HepG2 (cell line): ENCODE measurements around the gene HARS2.

Source experiments
- EZH2 ChIP-seq: conservative IDR thresholded peaks from 2 replicates; pipeline ENCODE4 v1.6.1; 2012; ENCODE audit warnings: mild to moderate bottlenecking, low read depth, low read length, moderate library complexity
- POLR2AphosphoS5 ChIP-seq: IDR thresholded peaks from 2 replicates; pipeline ENCODE4 v1.6.1; 2012; ENCODE audit warnings: low read depth, low read length
- ZNF207 ChIP-seq: fragments of 450-650 bp; IDR thresholded peaks from 2 replicates; pipeline ENCODE4 v1.6.1; 2016; ENCODE audit warnings: antibody characterized with exemption, borderline replicate concordance
- ZNF530 ChIP-seq: sonication (generic); formaldehyde crosslinking; IDR thresholded peaks from 2 replicates; pipeline ENCODE4 v1.5.0; 2020; ENCODE audit warnings: low read depth, mild to moderate bottlenecking, missing genetic modification reagents
- ZNF558 ChIP-seq: sonication (generic); formaldehyde crosslinking; IDR thresholded peaks from 2 replicates; pipeline ENCODE4 v1.9.0; 2022; ENCODE audit warnings: mild to moderate bottlenecking, missing genetic modification reagents, borderline replicate concordance
- TF ChIP-seq, protein P1 (sequence below): sonication (generic); formaldehyde crosslinking; IDR thresholded peaks from 2 replicates; pipeline ENCODE4 v1.5.0; 2020; ENCODE audit warnings: mild to moderate bottlenecking, missing genetic modification reagents, moderate library complexity

DNA sequence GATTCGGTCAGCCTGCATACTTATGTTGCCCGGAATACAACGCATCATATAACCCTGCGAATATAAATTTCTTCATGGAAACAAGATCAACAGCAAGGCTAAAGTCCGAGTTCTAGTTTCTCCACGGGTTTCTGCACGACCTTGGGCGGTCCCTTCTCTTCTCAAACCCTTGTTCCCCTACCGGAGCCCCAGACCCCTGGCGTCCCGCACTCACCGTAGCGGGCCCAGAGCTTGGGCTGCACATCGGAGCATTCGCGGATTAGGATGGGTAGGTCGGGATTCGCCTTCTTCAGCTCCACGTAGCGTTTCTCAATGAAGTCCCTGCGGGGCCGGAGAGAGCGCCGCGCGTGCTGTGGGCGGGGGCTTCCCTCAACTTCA, 44.2 kb upstream of the HARS2 start:
- TF ChIP-seq ZNF207 (no peak), EZH2 (no peak), ZNF558 (CRISPR knock-in tag) (no peak), POLR2AphosphoS5 (no peak), ZNF530 (no peak)
- TF ChIP-seq, protein P1, sequence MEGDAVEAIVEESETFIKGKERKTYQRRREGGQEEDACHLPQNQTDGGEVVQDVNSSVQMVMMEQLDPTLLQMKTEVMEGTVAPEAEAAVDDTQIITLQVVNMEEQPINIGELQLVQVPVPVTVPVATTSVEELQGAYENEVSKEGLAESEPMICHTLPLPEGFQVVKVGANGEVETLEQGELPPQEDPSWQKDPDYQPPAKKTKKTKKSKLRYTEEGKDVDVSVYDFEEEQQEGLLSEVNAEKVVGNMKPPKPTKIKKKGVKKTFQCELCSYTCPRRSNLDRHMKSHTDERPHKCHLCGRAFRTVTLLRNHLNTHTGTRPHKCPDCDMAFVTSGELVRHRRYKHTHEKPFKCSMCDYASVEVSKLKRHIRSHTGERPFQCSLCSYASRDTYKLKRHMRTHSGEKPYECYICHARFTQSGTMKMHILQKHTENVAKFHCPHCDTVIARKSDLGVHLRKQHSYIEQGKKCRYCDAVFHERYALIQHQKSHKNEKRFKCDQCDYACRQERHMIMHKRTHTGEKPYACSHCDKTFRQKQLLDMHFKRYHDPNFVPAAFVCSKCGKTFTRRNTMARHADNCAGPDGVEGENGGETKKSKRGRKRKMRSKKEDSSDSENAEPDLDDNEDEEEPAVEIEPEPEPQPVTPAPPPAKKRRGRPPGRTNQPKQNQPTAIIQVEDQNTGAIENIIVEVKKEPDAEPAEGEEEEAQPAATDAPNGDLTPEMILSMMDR (CRISPR knock-in tag) = no peak
